NCI-H2227 (cell line): ENCODE measurements around the gene ZBTB16.

ENCODE experiments used
- DNase-seq: peaks from one replicate; lab custom pipeline; 2025; ENCODE audit not compliant: unreplicated experiment; lab: John Stamatoyannopoulos, UW

Gene ZBTB16

GRCh38 chr11:114232400-114233059 lies 173.0 kb downstream of the ZBTB16 start:
- DNase-seq = peak; percentile 17

- peak; percentile 13 for DNase-seq
These were observed 174.2 kb downstream of the ZBTB16 start for GRCh38 chr11:114233755-114234154.

GRCh38 chr11:114236829-114237228 lies 177.3 kb downstream of the ZBTB16 start:
- no peak for DNase-seq

- no peak for DNase-seq
These were observed 178.1 kb downstream of the ZBTB16 start for GRCh38 chr11:114237321-114238280.

- DNase-seq = no peak
These were observed 180.2 kb downstream of the ZBTB16 start for GRCh38 chr11:114239753-114240161.

- DNase-seq = no peak
These were observed 182.5 kb downstream of the ZBTB16 start for GRCh38 chr11:114242032-114242431.

- DNase-seq = peak; percentile 27
These were observed 184.2 kb downstream of the ZBTB16 start for GRCh38 chr11:114243461-114244372.

- DNase-seq = no peak
These were observed 185.3 kb downstream of the ZBTB16 start for GRCh38 chr11:114244726-114245394.

GRCh38 chr11:114246321-114247069 lies 187.0 kb downstream of the ZBTB16 start:
- DNase-seq = no peak

- no peak for DNase-seq
These were observed 187.7 kb downstream of the ZBTB16 start for GRCh38 chr11:114247070-114247789.

GRCh38 chr11:114250180-114250579 lies 190.7 kb downstream of the ZBTB16 start:
- no peak for DNase-seq

GRCh38 chr11:114250993-114251814 lies 191.7 kb downstream of the ZBTB16 start:
- DNase-seq = no peak

GRCh38 chr11:114251815-114252337 lies 192.4 kb downstream of the ZBTB16 start:
- no peak for DNase-seq

GRCh38 chr11:114252767-114253166 lies 193.3 kb downstream of the ZBTB16 start:
- no peak for DNase-seq

- DNase-seq = no peak
These were observed 194.3 kb downstream of the ZBTB16 start for GRCh38 chr11:114253771-114254170.

GRCh38 chr11:114254571-114255146 lies 195.1 kb downstream of the ZBTB16 start:
- DNase-seq = no peak

GRCh38 chr11:114255289-114255688 lies 195.8 kb downstream of the ZBTB16 start:
- no peak for DNase-seq
